HG03558 (cell line): ENCODE data around the gene SPART.
"Not testable (repeated sequence)": the region's sequence is repeated elsewhere in the genome, so short reads cannot be mapped to it uniquely, and the experiment has no call there.

Experiments used
- ATAC-seq: cut with Tn5 transposase; IDR thresholded peaks from one replicate; pipeline ENCODE4 v1.9.1; 2021; ENCODE audit warnings: moderate number of reproducible peaks; ENCODE audit not compliant: unreplicated experiment; ENCODE audit errors: extremely low read depth

SPART gene

GRCh38 chr13:36355632-36356031, 9.4 kb upstream of the SPART start:
- no peak for ATAC-seq

DNA sequence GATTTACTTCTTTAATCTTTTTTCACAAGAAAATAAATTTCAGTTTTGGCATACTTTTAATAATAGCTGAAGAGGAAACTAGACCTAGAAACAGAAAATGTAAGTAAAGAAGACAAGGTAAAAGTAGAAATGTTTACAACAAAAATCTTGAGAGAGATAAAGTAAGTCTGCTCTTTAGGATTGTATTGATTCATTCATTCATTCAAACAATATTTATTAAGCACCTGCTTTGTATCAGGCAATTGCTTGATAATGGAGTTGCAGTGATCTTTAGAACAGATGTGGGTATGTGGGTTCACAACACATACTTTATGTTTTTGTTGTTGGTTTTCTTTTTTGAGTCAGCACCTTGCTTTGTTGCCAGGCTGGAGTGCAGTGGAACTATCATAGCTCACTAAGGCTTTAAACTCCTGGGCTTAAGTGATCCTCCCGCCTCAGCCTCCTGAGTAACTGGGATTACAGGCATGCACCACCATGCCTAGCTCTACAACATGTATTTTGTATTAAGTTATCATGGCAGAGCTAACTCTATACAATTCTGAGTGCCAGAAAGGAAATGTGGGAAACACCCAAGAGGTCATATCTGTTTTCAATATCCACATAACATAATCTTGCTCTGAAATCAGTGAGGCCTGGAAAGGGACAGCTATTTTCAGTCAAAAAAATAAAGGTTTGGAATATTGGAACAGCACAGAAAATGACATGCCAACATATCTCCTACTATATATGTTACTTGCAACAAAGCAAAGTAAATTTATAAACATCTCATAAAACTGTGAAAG, 8.8 kb upstream of the SPART start:
- no peak for ATAC-seq

- no peak for ATAC-seq
These were observed 6.8 kb upstream of the SPART start for GRCh38 chr13:36353001-36353400.

- no peak for ATAC-seq
These were observed 6.2 kb upstream of the SPART start for GRCh38 chr13:36352350-36352749.

DNA sequence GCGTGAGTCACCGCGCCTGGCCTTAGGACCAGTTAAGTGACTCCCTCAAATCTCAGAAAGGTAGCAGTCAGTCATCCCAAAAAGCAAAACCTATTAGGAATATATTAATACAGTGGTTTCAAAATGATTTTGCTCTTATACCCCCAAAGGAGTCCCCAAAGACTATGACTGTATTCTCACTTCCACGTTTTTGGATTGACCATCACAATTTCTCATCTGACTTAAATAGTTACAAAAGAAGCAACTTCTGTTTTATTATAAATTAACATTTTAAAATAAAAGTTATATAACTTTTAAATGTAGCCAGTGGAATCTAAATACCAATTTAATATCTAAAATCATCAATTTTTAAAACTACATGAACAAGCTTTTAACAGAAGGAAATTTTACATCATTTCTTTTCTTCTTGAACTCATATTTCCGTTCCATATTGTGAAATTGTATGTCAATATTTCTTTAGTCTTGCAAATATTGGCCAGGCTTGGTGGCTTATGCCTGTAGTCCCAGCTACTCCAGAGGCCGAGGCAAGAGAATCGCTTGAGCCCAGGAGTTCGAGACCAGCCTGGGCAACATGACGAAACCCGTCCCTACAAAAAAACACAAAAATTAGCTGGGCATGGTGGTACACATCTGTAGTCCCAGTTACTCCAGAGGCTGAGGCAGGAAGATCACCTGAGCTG, 1.5 kb upstream of the SPART start:
- no peak for ATAC-seq

- no peak for ATAC-seq
These were observed 564 bp downstream of the SPART start for GRCh38 chr13:36345438-36346221.

DNA sequence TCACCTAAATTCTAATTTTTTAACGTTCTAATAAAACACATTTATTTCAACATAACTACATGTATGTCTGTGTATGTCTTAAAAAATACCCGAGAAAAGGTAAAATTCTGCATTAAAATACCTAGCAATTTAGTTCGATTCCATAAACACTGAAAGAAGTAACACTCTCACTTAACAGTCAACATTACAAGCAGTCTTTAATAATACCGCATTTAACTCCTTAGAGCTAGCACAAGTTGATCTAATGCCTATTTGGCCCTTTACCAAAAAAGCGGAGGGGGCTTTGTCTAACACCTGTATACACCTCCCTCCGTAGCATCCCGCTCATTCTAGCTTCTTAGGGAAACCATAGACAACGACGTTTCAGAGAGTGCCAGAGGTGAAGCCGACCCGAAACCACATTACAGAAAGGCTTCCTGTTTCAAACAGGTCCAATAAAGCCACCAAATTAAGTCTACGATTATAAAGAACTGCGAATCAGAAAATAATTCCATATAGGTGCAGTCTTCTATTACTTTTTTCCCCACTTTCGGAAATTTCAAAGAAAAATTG, 1.2 kb downstream of the SPART start:
- ATAC-seq, result no peak

GRCh38 chr13:36344173-36344572, 2.0 kb downstream of the SPART start:
- ATAC-seq, result no peak

DNA sequence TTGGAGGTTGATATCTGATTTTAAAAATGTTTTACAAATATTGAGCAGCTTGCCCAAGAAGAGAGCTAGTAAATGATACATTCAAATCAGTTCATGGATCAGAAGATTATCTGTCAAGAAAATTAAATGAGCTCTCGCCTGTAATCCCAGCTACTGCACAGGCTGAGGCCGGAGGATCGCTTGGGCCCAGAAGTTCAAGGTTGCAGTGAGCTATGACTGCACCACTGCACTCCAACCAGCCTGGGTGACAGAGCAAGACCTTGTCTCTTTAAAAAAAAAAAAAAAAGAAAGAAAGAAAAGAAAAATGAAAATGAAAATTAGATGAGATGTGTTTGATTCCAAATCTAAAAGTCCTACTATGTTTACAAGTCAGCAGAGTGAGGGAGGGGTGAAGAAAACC, 2.4 kb downstream of the SPART start:
- ATAC-seq, result no peak

GRCh38 chr13:36342715-36343114, 3.5 kb downstream of the SPART start:
- ATAC-seq, result no peak

DNA sequence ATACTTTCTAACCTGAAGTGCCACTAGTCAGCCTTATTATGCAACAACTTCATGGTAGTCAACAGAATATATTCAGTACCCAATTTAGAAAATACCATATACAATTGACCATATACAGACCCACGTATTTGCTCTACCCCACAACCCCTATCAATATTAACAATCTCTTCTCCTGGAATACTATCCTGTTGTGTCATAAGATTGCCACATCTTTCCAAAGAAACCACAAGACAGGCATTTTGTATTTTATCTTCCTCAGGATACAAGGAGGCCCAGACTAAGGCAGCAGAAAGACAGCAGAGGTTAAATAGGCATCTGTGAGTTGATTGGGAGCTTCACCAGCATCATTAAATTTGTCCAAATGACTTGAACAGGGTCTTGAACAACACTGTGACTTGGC, 4.5 kb downstream of the SPART start:
- ATAC-seq, result no peak

DNA sequence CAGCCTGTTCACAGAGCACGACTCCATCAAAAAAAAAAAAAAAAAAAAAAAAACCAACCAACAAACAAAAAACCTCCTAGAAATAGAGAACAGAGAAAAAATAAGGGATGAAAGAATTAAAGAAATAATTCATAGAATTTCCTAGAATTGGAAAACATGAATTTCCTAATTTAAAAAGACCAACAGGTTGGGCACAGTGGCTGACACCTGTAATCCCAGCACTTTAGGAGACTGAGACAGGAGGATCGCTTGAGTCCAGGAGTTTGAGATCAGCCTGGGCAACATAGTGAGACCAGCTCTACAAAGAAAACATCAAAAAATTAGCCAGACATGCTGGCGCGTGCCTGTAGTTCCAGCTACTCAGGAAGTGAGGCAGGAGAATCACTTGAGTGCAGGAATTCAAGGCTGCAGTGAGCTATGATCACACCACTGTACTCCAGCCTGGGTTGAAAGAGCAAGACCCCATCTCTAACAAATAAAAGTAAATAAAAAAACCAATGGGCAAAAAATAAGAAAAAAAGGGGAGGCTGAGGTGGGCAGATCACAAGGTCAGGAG, 6.5 kb downstream of the SPART start:
- ATAC-seq, result no peak

- ATAC-seq, result no peak
These were observed 8.1 kb downstream of the SPART start for GRCh38 chr13:36337938-36338641.

- ATAC-seq, result no peak
These were observed 13.2 kb downstream of the SPART start for GRCh38 chr13:36332986-36333385.

- not testable (repeated sequence) for ATAC-seq
These were observed 13.9 kb downstream of the SPART start for GRCh38 chr13:36332255-36332654.

- ATAC-seq, result no peak
These were observed 14.9 kb downstream of the SPART start for GRCh38 chr13:36331280-36331679.

DNA sequence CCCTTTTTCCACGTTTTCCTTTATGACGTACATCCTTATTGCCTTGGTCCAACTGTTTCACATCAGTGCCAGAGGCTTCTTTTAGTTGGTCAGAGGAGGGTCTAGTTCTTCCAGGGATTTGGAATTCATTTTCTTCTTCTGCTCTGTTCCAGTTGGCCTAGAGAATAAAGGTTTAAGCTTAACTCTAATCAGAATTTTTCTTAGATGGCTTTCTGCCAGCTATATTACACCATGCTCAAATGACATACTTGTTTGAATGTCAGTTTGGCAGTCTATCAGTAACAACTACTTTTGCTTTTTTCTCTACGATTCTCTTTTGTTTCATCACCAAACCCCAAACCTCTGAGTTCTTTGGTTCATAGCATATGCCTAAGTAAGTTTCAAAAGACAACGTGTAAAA, 16.8 kb downstream of the SPART start:
- ATAC-seq, result no peak

- no peak for ATAC-seq
These were observed 17.4 kb downstream of the SPART start for GRCh38 chr13:36328821-36329220.

GRCh38 chr13:36325912-36326311, 20.3 kb downstream of the SPART start:
- ATAC-seq, result no peak

DNA sequence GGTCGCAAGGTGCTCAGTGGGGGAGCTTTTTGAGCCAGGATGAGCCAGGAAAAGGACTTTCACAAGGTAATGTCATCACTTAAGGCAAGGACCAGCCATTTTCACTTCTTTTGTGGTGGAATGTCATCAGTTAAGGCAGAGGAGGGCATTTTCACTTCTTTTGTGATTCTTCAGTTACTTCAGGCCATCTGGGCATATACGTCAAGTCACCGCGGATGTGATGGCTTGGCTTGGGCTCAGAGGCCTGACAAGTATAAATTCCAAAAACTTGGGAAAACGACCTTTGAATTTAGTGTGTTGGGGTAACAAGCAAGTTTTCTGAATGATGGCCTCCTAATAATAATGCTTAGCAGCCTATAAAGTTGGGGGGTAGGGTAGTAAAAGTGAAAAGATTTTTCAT, 21.3 kb downstream of the SPART start:
- not testable (repeated sequence) for ATAC-seq
